Ovary (tissue), 3 donors: ENCODE measurements around the gene RALA.

Experiments
- EP300 ChIP-seq: sonication (generic); formaldehyde crosslinking; IDR thresholded peaks from one replicate; pipeline ENCODE4 v1.6.1; 2017; ENCODE audit warnings: antibody characterized with exemption
- POLR2A ChIP-seq: fragments of 450-650 bp; IDR thresholded peaks from one replicate; pipeline ENCODE4 v1.6.1; 2017; ENCODE audit warnings: antibody characterized with exemption, mild to moderate bottlenecking, moderate library complexity
- TF ChIP-seq, protein P1 (sequence below), 3 donors: fragments of 450-650 bp in 2 of 3; fragments of 200-600 bp in 1 of 3; IDR thresholded peaks; one replicate each; pipeline versions ENCODE4 v1.5.1 to v1.8.0; 2016 to 2022; ENCODE audit warnings: antibody characterized with exemption in 3 of 3, mild to moderate bottlenecking in 1 of 3
- donor health status: DM: no; HTN: no; CAD: no.

GRCh38 chr7:39661960-39662359 is 38.6 kb downstream of the RALA start:
- TF ChIP-seq, protein P1, sequence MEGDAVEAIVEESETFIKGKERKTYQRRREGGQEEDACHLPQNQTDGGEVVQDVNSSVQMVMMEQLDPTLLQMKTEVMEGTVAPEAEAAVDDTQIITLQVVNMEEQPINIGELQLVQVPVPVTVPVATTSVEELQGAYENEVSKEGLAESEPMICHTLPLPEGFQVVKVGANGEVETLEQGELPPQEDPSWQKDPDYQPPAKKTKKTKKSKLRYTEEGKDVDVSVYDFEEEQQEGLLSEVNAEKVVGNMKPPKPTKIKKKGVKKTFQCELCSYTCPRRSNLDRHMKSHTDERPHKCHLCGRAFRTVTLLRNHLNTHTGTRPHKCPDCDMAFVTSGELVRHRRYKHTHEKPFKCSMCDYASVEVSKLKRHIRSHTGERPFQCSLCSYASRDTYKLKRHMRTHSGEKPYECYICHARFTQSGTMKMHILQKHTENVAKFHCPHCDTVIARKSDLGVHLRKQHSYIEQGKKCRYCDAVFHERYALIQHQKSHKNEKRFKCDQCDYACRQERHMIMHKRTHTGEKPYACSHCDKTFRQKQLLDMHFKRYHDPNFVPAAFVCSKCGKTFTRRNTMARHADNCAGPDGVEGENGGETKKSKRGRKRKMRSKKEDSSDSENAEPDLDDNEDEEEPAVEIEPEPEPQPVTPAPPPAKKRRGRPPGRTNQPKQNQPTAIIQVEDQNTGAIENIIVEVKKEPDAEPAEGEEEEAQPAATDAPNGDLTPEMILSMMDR (IDR thresholded peaks at IDR 0.05): no peak
- TF ChIP-seq POLR2A (no peak), EP300 (no peak)
